HepG2 (cell line): ENCODE results near the gene PALMD. TPM values are rescaled to one million over a fixed set of nuclear protein-coding genes. Genes with fewer than 3 reads are reported as not detected.

ENCODE experiments used
- ATAC-seq: fragments of 200-7000 bp; cut with Tn5 transposase; 3 replicates; pipeline ENCODE4 v1.9.1; 2020; ENCODE audit warnings: mild to moderate bottlenecking, moderate library complexity
- BruUV-seq: library from RNA; stranded (reverse); fragments of 400-500 nt; replicated peaks from 2 replicates; lab custom pipeline; 2021; lab: Mats Ljungman, UMichigan
- CTCF ChIA-PET: fragments of 300-600 bp; formaldehyde crosslinking; extraction: SDS; loops from one replicate; lab custom pipeline; 2021; ENCODE audit warnings: low total read pairs, inconsistent platforms, low intra/inter-chr PET ratio; lab: Yijun Ruan, JAX
- POLR2A ChIA-PET: fragments of 350-600 bp; sonication (Branson Sonifier 250); formaldehyde crosslinking; loops from one replicate; lab custom pipeline; 2020; ENCODE audit warnings: antibody characterized with exemption, inconsistent platforms; lab: Yijun Ruan, JAX
- DNase-seq: peaks from one replicate; pipeline ENCODE4 v3.0.0-alpha.2; 2015; ENCODE audit warnings: low spot score
- FAIRE-seq: peaks from 3 replicates; lab custom pipeline; 2011; peaks lifted over from hg19 to GRCh38; lab: Jason Lieb, UNC
- H2AFZ ChIP-seq: one replicate; pipeline ENCODE4 v1.6.1; 2011; ENCODE audit warnings: low read length, inconsistent platforms
- H3K27ac ChIP-seq: fragments of 300-600 bp; 3 replicates; pipeline ENCODE4 v1.8.0; 2011; ENCODE audit warnings: mixed run types, mild to moderate bottlenecking, mixed read lengths, low read length, inconsistent platforms; ENCODE audit not compliant: insufficient read depth; ENCODE audit errors: extremely low read length
- H3K27me3 ChIP-seq, 2 experiments: fragments of 200-600 bp in 1 of 2; 2 replicates in 1 of 2; 3 replicates in 1 of 2; pipeline versions ENCODE4 v1.6.0 to v1.8.0; 2011; ENCODE audit warnings: low read length in 2 of 2, mild to moderate bottlenecking in 2 of 2, moderate library complexity in 2 of 2, inconsistent platforms in 1 of 2; ENCODE audit not compliant: insufficient read depth in 2 of 2, control insufficient read depth in 1 of 2
- H3K36me3 ChIP-seq, 2 experiments: fragments of 200-600 bp in 1 of 2; replicated peaks in 1 of 2; 2 replicates in 1 of 2; 3 replicates in 1 of 2; pipeline versions ENCODE4 v1.5.1 to v1.8.0; 2011; ENCODE audit warnings: low read length in 2 of 2, inconsistent platforms in 1 of 2; ENCODE audit not compliant: insufficient read depth in 2 of 2, control insufficient read depth in 1 of 2
- H3K4me1 ChIP-seq: 2 replicates; pipeline ENCODE4 v1.5.1; 2012; ENCODE audit warnings: low read length, inconsistent platforms; ENCODE audit not compliant: insufficient read depth
- H3K4me2 ChIP-seq: 2 replicates; pipeline ENCODE4 v1.6.0; 2011; ENCODE audit warnings: low read depth, low read length, inconsistent platforms
- H3K4me3 ChIP-seq, 3 experiments: fragments of 200-600 bp in 1 of 3; sonication (generic), shearing (Covaris generic) in 1 of 3; replicated peaks in 1 of 3; 2 replicates each; pipeline ENCODE4 v1.5.1; 2011 to 2016; ENCODE audit warnings: low read length in 3 of 3, inconsistent platforms in 2 of 3, low read depth in 2 of 3, mild to moderate bottlenecking in 2 of 3, control low read depth in 1 of 3, mixed read lengths in 1 of 3; ENCODE audit not compliant: insufficient read depth in 1 of 3
- H3K79me2 ChIP-seq: one replicate; pipeline ENCODE4 v1.6.1; 2011; ENCODE audit warnings: low read length, inconsistent platforms; ENCODE audit not compliant: insufficient read depth
- H3K9ac ChIP-seq: 2 replicates; pipeline ENCODE4 v1.6.0; 2011; ENCODE audit warnings: mild to moderate bottlenecking, low read depth, low read length, inconsistent platforms; ENCODE audit not compliant: insufficient read depth
- H3K9me3 ChIP-seq: 2 replicates; pipeline ENCODE4 v1.5.1; 2012; ENCODE audit warnings: mild to moderate bottlenecking, low read length
- H4K20me1 ChIP-seq: 2 replicates; pipeline ENCODE4 v1.6.0; 2011; ENCODE audit warnings: inconsistent platforms, mild to moderate bottlenecking, low read length, moderate library complexity; ENCODE audit not compliant: insufficient read depth
- GZF1 ChIP-seq: sonication (generic); formaldehyde crosslinking; IDR thresholded peaks from 2 replicates; pipeline ENCODE4 v1.5.1; 2020; ENCODE audit warnings: mild to moderate bottlenecking, missing genetic modification reagents
- HNRNPLL ChIP-seq: fragments of 200-400 bp; formaldehyde crosslinking; IDR thresholded peaks from 2 replicates; pipeline ENCODE4 v1.6.1; 2017; ENCODE audit warnings: mild to moderate bottlenecking, low read depth, low read length; ENCODE audit not compliant: poor library complexity, severe bottlenecking
- KDM1A ChIP-seq: IDR thresholded peaks from 2 replicates; pipeline ENCODE4 v1.6.1; 2016; ENCODE audit warnings: missing compliant biosample characterization
- POGZ ChIP-seq: sonication (generic); formaldehyde crosslinking; IDR thresholded peaks from 2 replicates; pipeline ENCODE4 v1.4.0; 2020; ENCODE audit warnings: mild to moderate bottlenecking, missing genetic modification reagents
- SAP130 ChIP-seq: IDR thresholded peaks from 2 replicates; pipeline ENCODE4 v1.6.1; 2016; ENCODE audit warnings: low read depth
- TBL1XR1 ChIP-seq: fragments of 150-350 bp; IDR thresholded peaks from 2 replicates; pipeline ENCODE4 v1.6.1; 2014; ENCODE audit warnings: borderline replicate concordance, low read length; ENCODE audit not compliant: partially characterized antibody
- ZBTB25 ChIP-seq: IDR thresholded peaks from 2 replicates; pipeline ENCODE4 v1.6.1; 2018; ENCODE audit warnings: missing genetic modification reagents
- ZNF282 ChIP-seq: fragments of 450-650 bp; IDR thresholded peaks from 2 replicates; pipeline ENCODE4 v1.6.1; 2018; ENCODE audit not compliant: partially characterized antibody
- ZNF720 ChIP-seq: sonication (generic); formaldehyde crosslinking; IDR thresholded peaks from 2 replicates; pipeline ENCODE4 v1.4.0; 2020; ENCODE audit warnings: missing genetic modification reagents
- ZNF83 ChIP-seq: sonication (generic); formaldehyde crosslinking; IDR thresholded peaks from 2 replicates; pipeline ENCODE4 v1.4.0; 2020; ENCODE audit warnings: missing genetic modification reagents, mild to moderate bottlenecking, borderline replicate concordance
- WGBS: methylation state at CpG from one replicate; pipeline ENCODE4 v1.1.6; 2017; ENCODE audit warnings: low lambda C conversion rate; 5-methylcytosine and 5-hydroxymethylcytosine counted together
- in situ Hi-C: cut with HindIII; loops from 2 replicates; pipeline ENCODE4 v1.10.0; 2017; ENCODE audit warnings: low pct_unique_long_range_greater_than_20kb; ENCODE audit not compliant: extremely low pct_ligation_motif_present
- intact Hi-C: fragments of 100-400 bp; cut with micrococcal nuclease; formaldehyde crosslinking; loops from one replicate; pipeline ENCODE4 v1.10.0; 2022; ENCODE audit not compliant: unreplicated experiment
- polyA plus RNA-seq, 8 experiments: library from polyadenylated mRNA; depleted of rRNA in 3 of 8; stranded (reverse) in 7 of 8; unstranded in 1 of 8; fragments of >200 nt; fragmentation: Illumina TruSeq in 4 of 8; extraction: Trizol in 4 of 8; gene quantifications; 2 replicates each; pipeline versions ENCODE4 v1.2.1 to v1.2.3, GENCODE V29; 2011 to 2016; ENCODE audit warnings: low read depth in 4 of 8, missing spikeins in 1 of 8, mixed read lengths in 1 of 8; ENCODE audit not compliant: insufficient read depth in 1 of 8
- total RNA-seq, 5 experiments: library from RNA; depleted of rRNA; stranded (reverse); fragments of >200 nt; fragmentation: Illumina TruSeq; extraction: Trizol; gene quantifications; 2 replicates each; pipeline ENCODE4 v1.2.3, GENCODE V29; 2016; ENCODE audit warnings: low read depth in 1 of 5
- TF ChIP-seq, protein P1 (sequence below): fragments of 450-650 bp; IDR thresholded peaks from 2 replicates; pipeline ENCODE4 v1.6.1; 2017; ENCODE audit warnings: mild to moderate bottlenecking
- TF ChIP-seq, protein P2 (sequence below): sonication (generic); formaldehyde crosslinking; IDR thresholded peaks from 2 replicates; pipeline ENCODE4 v1.8.0; 2023; ENCODE audit warnings: mild to moderate bottlenecking, missing genetic modification reagents

The PALMD gene
- total and polyA plus RNA-seq, 2 of the 13 experiments (the other 11 are each of a cell fraction or from before 2014, with no cell fraction given): 5.5 to 31.1 TPM

DNA sequence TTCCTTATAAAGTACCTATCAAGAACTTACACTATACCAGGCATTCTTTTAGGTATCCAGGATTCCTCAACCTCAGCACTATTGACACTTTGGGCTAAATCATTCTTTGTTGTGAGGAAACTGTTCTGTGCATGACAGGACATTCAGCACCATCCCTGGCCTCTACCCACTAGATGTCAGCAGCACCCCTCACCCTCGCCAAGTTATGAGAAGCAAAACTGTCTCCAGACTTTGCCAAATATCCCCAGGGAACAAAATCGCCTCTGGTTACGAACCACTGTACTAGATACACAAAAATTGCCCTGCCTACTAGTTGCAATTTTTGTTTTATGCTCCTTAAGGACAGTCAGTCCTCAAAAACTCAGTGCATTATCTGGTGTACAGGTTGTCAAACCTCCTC lies 35.7 kb downstream of the PALMD start:
- Histone ChIP-seq H3K4me2 (no peak overlapping the region), H3K9ac (no peak overlapping the region), H3K79me2 (no peaks in the 10 kb centered on the region), H3K27me3 (no peaks in the 10 kb centered on the region), H3K4me3 (no peak overlapping the region), H3K9me3 (no peaks in the 10 kb centered on the region), H3K4me1 (no peaks in the 10 kb centered on the region), H2AFZ (no peak overlapping the region), H3K27ac (no peak overlapping the region), H4K20me1 (no peaks in the 10 kb centered on the region), H3K36me3 (peaks cover 9 to 36% of the 10 kb centered on the region in 2 experiments; a peak in 4 of 5 replicates)
- intact Hi-C loops: no loop called here
- FAIRE-seq (no peak), ATAC-seq (no peak), DNase-seq (no peak)
- 89% methylated on average over 3 of the region's 3 CpGs for WGBS
- no TSS peak for BruUV-seq
- POLR2A ChIA-PET: no interaction called here
- in situ Hi-C loops: no loop called here
- no peak for TF ChIP-seq ZBTB25 (CRISPR knock-in tag)
- TF ChIP-seq SAP130 (CRISPR knock-in tag): no peak
- TF ChIP-seq KDM1A (CRISPR knock-in tag): no peak
- no peak for TF ChIP-seq ZNF282
- no peak for TF ChIP-seq GZF1 (CRISPR knock-in tag)
- TF ChIP-seq ZNF83: no peak
- TF ChIP-seq HNRNPLL: no peak
- CTCF ChIA-PET: no interaction called here

GRCh38 chr1:99682291-99682751 lies 36.4 kb downstream of the PALMD start:
- no peak overlapping the region for H3K4me3 ChIP-seq
- FAIRE-seq (no peak), ATAC-seq (no peak), DNase-seq (no peak)
- BruUV-seq: no TSS peak
- no peaks in the 10 kb centered on the region for H3K79me2 ChIP-seq
- no peaks in the 10 kb centered on the region for H3K4me1 ChIP-seq
- CTCF ChIA-PET: no interaction called here
- no peaks in the 10 kb centered on the region for H4K20me1 ChIP-seq
- 95% methylated on average over 4 of the region's 4 CpGs for WGBS
- H3K36me3 ChIP-seq: peaks cover 8 to 33% of the 10 kb centered on the region in 2 experiments; a peak in 4 of 5 replicates
- in situ Hi-C loops: no loop called here
- H3K4me2 ChIP-seq: no peak overlapping the region
- H3K9me3 ChIP-seq: no peaks in the 10 kb centered on the region
- H3K27me3 ChIP-seq: no peaks in the 10 kb centered on the region
- intact Hi-C loops: no loop called here
- H2AFZ ChIP-seq: no peak overlapping the region
- H3K27ac ChIP-seq: no peak overlapping the region
- H3K9ac ChIP-seq: no peak overlapping the region
- POLR2A ChIA-PET: no interaction called here
- TF ChIP-seq TBL1XR1 (no peak), ZNF720 (CRISPR knock-in tag) (no peak), POGZ (CRISPR knock-in tag) (no peak)
- TF ChIP-seq, protein P1, sequence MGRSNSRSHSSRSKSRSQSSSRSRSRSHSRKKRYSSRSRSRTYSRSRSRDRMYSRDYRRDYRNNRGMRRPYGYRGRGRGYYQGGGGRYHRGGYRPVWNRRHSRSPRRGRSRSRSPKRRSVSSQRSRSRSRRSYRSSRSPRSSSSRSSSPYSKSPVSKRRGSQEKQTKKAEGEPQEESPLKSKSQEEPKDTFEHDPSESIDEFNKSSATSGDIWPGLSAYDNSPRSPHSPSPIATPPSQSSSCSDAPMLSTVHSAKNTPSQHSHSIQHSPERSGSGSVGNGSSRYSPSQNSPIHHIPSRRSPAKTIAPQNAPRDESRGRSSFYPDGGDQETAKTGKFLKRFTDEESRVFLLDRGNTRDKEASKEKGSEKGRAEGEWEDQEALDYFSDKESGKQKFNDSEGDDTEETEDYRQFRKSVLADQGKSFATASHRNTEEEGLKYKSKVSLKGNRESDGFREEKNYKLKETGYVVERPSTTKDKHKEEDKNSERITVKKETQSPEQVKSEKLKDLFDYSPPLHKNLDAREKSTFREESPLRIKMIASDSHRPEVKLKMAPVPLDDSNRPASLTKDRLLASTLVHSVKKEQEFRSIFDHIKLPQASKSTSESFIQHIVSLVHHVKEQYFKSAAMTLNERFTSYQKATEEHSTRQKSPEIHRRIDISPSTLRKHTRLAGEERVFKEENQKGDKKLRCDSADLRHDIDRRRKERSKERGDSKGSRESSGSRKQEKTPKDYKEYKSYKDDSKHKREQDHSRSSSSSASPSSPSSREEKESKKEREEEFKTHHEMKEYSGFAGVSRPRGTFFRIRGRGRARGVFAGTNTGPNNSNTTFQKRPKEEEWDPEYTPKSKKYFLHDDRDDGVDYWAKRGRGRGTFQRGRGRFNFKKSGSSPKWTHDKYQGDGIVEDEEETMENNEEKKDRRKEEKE: no peak
- TF ChIP-seq, protein P2, sequence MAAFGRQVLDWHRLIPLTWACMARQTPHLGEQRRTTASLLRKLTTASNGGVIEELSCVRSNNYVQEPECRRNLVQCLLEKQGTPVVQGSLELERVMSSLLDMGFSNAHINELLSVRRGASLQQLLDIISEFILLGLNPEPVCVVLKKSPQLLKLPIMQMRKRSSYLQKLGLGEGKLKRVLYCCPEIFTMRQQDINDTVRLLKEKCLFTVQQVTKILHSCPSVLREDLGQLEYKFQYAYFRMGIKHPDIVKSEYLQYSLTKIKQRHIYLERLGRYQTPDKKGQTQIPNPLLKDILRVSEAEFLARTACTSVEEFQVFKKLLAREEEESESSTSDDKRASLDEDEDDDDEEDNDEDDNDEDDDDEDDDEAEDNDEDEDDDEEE: no peak
